8988T (cell line): ENCODE results near the gene SUFU.
"Not testable (repeated sequence)": the region's sequence is repeated elsewhere in the genome, so short reads cannot be mapped to it uniquely, and the experiment has no call there.

Experiments
- DNase-seq: peaks from one replicate; pipeline ENCODE4 v3.0.0; 2011

Gene SUFU

DNA sequence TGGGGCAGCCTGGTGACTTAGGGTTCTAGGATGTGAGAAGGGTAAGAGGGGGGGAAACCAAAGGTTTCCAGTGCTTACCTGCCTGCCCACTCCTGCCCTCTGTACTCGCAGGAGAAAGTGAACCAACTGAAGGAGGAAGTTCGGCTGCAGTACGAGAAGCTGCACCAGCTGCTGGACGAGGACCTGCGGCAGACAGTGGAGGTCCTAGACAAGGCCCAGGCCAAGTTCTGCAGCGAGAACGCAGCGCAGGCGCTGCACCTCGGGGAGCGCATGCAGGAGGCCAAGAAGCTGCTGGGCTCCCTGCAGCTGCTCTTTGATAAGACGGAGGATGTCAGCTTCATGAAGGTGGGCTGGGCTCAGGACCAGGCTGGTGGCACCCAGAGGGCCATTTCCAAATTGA lies 151.2 kb downstream of the SUFU start:
- no peak for DNase-seq

DNA sequence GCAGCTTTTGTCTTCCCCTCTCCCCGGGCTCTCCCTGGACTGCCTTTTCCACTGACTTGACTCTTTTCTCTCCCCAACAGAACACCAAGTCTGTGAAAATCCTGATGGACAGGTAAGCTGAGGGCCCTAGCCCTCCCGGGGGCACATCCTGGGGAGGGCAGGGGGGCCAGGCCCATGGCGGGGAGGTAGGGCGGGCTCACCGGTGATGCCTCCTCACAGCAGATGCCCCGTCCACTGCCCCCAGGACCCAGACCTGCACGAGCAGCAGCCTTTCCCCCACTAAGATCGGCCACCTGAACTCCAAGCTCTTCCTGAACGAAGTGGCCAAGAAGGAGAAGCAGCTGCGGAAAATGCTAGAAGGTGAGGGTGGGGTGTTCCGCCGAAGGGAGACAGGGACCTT lies 152.3 kb downstream of the SUFU start:
- DNase-seq = no peak

DNA sequence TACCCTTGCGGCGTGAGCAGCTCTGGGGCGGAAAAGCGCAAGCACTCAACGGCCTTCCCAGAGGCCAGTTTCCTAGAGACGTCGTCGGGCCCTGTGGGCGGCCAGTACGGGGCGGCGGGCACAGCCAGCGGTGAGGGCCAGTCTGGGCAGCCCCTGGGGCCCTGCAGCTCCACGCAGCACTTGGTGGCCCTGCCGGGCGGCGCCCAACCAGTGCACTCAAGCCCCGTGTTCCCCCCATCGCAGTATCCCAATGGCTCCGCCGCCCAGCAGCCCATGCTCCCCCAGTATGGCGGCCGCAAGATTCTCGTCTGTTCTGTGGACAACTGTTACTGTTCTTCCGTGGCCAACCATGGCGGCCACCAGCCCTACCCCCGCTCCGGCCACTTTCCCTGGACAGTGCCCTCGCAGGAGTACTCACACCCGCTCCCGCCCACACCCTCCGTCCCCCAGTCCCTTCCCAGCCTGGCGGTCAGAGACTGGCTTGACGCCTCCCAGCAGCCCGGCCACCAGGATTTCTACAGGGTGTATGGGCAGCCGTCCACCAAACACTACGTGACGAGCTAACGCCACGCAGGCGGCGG lies 153.1 kb downstream of the SUFU start:
- DNase-seq = no peak

DNA sequence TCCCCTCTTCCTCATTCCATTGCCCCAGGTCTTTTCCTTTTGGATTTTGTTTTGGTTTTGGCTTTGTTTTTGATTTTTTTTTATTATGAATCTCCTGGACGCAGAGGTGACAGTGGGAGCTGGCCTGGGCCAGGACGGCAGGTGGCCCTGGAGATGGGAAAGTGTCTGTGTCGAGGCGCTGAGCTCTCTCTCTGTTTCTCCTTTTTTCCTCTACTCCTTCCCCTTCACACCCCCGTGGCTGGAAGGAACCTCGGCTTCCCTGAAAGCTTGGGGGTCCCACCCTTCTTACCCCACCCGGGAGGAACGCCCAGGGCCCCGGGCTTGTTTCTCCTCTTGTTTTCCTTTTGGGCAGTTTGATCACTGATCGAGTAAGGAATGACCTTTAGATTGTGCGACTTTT lies 153.7 kb downstream of the SUFU start:
- no peak for DNase-seq

DNA sequence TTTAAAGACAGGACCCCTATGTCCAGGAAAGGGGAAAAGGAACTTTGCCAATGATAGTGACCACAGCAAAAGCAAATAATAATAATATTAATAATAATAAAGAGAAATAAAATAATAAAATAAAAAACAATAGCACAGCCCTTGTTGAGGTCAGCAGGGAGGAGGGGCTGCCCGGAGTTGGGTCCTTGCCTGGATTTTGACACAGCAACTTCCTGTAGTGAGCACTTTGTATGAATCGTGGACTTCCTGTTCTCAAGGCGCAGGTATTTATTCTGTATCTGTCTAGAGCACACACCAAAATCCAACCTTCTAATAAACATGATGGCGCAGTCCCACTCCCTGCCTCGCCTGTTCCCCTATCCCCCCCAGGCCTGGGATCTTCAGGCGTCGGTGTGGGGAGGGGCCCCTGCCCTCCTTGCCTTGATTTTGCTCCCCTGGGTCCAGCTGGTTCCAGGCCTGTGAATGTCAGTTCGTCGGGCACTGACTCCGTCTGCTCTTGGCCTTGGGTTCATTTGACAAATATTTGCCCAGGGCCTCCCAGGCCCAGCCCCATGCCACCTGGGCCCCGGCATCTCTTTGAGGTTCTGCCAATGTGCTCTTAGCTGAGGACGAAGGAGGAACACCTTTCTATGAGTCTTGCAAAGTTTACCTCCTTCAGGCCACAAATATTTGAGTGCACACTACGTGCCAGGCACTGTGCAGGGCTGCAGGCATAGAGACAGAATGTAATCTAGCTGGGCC lies 154.4 kb downstream of the SUFU start:
- no peak for DNase-seq

DNA sequence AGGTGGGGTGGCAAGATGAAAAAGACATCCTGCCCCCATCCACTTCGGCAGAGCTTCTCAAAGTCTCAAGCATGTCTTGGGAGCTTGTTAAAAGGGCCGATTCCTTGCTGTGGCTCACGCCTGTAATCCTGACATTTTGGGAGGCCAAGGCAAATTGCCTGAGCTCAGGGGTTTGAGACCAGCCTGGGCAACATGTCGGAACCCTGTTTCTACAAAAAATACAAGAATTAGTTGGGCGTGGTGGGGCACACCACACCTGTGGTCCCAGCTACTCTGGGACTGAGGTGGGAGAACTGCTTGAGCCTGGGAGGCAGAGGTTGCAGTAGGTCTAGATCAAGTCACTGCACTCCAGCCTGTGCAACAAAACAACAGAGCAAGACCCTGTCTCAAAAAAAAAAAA lies 155.0 kb downstream of the SUFU start:
- no peak for DNase-seq

DNA sequence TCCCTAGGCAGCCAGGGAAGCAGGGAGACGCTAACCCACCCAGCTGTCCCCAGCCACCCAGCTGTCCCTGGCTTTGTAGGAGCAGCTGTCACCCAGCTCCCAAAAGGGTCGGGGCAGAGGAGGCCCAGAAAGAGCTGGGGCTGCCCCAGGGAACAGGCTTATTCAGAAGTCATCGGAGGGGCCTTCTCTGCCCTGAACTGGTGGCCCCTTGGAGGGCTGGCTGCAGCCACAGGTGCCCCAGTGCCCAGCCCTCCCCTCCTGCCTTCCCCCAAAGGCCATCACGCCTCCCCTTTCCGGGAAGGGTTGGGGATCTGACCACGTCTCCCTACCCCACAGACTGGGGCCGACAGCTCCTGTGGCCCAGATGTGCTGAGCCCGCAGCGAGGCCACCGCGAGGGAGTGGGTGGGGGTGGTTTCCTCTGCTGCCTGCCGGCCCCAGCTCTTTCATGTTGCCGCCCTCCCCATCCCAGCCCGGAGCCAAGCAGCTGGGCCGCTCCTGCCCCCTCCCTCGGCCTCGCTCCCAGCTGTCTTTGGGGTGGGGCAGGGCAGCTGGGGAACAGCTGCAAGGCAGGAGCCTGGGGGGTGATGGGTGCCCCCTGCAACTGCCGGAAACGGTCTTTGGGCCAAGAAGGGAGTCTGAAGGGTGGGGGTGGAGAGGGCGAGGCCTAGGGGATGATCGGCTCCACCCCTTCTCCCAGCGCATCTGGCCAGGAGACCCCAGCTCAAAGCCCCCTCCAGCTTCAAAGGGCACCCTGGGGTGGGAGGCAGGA lies 157.3 kb downstream of the SUFU start:
- peak; percentile 18 for DNase-seq

DNA sequence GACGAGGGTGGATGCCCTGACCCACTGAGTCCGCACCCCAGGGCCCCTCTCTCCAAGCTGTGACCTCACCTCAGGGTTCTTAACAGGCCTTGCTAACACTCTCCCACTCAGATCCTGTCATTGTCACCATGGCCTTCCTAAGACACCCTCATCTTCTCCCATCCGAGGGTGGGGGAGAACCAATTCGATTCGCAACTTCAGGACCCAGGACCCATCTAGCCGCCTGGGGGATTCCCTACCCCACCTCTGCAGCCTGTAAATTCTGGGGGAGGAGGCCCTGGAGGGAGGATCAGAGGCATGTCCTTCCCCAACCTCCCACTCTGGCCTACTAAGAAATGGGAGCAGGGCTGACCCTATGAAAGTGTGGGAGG lies 157.9 kb downstream of the SUFU start:
- DNase-seq = peak; percentile 18

DNA sequence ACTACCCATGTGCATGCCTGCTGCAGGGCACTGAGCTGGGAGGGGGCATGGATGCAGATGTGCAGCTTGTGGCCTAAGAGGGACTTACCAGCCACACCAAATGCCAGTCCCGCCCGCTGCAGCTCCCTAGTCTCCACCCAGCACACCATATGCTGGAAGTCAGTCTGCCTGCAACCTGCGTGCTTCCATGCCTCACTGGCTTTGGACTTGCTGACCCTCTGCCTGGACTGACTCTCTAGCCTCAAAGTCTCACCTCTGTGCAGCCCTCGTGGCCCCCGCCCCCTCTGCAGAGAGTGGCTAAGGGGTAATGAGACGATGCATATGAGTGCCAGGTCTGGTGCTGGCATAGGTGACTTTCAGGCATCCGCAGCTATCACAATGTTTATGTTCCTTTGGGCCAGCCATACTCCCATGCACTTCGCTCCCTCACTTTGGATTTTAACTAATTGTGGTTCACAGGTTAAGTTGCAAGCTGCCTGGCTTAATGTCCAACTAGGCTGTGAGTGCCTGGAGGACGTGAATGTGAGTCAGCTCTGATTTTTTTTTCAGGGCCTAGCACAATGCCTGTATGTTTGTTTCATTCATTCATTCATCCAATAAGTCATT lies 162.2 kb downstream of the SUFU start:
- DNase-seq = peak; percentile 18

DNA sequence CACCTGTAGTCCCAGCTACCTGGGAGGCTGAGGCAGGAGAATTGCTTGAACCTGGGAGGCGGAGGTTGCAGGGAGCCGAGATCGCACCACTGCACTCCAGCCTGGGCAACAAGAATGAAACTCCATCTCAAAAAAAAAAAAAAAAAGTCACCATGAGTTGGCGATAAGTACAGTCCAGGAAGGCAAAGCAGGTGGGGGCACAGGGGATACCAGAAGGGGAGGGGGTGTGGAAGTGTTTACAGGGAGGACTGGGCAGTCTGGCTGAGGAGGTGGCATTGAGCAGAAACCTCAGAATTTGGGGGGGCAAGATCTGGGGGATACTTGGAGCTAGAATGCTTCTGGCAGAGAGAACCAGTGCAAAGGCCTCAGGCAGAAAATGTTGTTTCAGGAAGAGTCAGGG lies 163.6 kb downstream of the SUFU start:
- not testable (repeated sequence) for DNase-seq

DNA sequence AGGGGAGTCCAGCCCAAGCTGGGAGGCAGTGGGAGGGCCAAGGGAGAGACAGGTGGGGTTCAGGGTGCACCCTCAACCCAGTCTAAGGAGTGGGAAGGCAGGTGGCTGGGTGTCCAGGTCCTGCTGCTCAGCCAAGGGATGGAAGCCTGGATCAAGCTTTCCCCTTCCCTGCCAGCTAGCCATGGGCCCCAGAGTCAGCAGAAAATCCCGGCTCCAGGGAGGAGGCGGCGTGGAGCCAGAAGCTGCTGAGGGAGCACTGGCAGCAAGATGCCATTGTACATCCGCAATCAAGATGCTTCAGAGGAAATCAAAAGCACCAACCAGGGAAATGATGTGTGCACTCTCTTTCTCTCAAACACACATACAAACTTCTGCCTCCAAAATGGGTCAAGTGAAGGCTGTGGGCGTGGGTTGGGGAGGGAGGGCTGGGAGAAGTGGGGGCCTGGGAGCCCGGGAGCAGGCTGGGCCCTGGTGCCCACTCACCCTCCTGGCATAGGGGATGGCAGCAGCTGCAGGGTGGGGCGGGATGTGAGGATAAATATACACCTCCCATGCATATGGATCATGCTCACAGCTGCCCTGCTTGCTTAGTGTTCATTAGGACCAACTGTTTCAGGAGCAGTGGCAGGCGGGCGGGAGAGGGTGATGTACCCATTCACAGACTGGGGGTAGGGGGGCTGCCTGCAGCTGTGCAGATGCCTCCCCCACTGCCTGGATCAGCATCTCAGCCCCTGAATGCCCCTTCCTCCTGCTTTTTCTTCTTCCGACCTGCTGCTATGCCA lies 164.7 kb downstream of the SUFU start:
- peak; percentile 16 for DNase-seq

DNA sequence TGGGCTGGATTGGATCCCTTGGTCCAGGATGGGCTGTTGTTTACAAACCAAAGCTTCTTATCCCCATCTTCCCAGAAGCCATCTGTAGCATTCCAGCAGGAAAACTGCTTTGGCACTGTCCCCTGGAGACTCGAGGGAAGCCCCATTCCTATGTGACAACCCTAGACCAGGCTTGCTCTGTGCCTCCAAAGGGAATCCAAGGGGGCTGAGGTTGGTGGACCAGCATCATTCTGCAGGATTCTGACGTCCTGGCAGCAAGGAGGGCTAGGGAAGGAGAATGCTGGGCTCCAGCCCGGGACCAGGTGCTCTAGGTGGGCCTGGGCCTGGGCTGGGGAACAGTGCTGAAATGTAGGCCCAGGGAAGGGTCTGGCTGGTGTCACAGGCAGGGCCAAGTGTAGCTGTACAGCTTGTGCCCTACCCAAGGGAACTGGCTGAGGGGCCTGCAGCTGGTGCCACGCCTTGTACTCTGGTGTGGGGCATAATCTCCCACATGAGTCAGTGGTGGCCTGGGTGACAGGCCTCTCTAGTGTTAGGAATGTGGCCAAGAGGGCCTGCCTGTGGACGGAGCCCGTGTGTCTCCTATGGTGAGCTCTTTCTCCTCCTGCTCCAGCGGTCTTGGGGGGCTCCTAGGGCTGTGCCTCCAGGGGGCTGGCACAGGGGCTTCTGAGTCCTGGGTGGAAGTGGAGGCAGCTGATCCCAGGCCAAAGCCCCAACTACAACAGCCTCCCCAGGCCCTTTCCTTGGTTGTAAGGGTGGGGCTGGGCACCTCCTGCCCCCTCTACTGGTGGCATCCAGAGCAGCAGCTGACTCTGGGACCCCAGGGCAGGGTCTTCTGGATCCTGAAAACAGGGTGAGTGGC lies 165.7 kb downstream of the SUFU start:
- peak; percentile 67 for DNase-seq

DNA sequence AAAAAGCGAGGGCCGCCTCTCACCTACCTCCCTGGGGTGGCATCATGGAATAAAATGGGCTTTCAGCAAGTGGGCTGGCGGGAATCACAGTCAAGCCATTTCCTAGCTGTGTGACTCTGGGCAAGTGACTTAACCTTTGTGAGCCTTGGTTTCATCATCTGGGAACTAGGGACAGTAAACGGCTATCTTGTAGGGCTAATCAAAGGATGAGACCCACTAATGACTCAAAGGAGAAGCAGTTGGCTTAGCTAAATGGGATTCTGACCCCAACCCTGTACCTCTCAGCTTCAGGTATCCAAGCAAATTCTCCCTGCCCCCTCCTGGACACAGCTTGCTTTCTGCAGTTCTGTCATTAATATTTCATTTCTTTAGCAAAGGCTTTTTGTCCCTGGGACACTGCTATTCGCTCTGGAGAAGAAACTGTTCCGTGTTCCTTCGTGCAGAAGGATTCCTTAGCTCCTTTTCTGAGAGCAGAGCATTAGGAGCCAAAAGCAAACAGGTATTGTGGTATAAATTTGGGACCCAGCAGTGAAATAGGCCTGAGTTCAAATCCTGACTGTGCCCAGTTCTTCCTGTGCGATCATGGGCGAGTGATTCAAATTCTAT lies 166.4 kb downstream of the SUFU start:
- DNase-seq = no peak

DNA sequence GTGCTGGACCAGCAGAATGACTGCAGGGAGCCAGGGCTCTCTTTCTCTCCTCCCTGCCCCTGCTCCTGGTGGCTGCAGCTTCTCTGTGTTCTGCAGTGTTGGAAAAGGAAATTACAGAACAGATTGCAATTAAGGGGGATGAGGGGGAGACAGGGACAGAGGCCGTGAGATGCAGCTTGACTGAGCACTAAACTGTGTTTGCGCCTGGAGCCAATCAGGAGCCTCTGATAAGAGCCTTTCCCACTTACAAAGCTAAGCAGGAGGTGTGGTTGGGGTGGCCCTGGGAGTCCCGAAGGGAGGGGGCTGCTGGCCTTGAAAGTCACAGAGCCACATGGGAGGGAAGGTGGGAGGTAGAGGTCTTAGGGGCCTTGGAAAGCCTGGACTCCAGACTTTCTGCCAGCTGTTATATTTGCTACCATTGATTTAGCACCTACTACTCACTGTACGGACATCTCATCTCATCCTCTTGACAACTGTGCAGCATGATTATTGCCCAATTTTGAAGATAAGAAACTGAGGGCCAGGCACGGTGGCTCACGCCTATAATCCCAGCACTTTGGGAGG lies 167.2 kb downstream of the SUFU start:
- no peak for DNase-seq

DNA sequence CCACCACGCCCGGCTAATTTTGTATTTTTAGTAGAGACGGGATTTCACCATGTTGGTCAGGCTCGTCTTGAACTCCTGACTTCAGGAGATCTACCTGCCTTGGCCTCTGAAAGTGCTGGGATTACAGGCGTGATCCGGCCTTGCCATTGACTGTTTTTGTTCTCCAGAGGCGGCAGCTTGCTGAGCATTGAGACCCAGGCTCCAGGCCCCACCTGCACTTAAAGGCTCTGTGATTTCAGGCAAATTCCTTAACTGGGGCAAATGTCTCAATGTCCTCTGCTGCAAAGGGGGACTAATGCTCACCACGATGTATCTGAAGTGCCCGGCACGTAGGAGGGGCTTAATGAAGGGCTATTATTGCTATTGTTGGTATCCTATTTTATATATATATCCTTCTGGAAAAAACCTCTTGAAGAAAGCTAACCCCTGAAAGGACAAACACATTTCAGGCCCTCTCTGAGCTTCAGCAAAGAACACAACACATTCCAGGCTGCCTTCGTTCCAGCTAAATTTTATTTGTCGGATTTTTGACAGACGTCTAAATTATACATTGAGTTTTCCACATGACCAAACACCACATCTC lies 169.6 kb downstream of the SUFU start:
- DNase-seq = no peak

DNA sequence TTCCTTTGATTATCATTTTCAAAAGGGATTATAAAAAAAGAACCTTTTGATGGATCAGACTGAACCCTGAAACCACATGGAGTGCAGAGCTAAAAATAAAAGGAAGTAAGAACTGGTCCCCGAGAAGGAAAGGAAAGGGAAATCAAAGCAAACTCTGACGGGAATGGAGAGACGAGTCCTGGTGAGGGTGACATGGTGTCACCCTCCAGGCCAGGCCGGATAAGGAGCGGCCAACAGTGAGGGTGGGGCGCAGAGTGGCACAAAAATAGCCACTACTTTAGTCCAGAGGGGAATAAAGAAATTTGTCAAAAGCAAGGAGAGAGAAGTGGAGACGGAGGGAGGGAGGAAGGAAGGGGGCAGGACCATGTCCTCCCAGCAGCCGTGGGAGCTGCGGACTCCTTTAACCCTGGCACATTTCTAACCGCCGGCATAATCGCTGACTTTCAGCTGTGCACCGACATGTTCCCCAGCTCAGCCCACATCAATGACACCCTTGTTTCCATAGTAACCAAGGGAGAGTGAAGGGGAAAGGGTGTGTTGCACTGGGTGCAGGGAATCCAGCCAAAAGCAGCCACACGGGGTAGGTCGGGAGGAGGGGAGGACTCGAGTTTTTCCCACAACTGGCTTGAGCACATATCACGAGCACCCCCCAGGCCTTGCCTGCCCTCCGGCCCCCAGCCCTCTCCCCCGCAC lies 170.2 kb downstream of the SUFU start:
- no peak for DNase-seq

DNA sequence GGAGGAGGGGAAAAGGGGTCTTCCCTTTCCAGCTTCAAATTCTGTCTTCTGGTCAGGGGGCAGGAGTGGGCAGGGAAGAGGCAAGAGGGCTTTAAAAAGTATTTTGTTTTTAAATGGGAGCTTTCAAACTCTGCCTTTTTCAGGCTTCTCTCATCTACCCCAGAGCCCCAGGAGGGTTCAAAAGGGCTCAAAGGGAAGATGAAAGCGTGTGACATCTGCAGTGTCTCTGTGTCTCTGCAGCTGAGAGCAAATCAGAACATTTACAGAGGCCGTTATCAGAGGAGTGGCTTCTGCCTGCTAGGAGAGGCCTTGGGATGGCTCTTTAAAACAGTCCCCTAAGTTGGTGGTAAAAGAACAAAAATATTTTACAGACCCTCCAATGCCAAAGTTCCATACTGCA lies 170.8 kb downstream of the SUFU start:
- DNase-seq = no peak

DNA sequence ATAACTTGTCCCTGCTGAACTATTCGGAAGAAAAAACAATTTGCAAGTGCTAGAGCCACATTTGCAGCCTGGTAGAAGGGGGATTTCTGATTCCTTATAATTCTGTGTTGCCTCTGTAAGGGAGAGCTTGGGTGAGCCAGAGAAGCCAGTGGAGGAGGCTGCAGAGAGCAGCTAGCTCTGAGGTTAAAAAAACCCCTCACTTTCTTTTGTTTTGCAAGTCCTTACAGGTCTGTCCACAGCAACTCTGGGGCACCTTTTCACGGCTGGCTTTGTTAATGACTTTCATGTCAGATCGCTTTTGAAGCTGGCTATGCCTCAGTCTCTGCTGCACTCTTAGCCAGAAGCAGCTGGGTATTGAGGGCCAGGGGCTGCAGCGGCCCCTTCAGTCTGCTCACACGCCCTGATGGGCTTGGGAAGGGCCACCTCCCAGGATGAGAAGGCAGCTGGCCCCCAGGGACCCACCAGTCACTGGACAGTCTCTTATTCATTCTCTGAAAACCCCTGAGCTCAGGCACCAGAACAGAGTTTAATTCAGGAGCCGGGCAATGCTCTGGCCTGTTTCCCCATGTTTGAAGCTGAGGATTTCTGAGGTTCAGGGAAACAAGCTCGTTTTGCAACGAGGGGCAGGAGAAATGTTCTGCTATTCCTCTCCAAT lies 171.4 kb downstream of the SUFU start:
- DNase-seq = no peak

DNA sequence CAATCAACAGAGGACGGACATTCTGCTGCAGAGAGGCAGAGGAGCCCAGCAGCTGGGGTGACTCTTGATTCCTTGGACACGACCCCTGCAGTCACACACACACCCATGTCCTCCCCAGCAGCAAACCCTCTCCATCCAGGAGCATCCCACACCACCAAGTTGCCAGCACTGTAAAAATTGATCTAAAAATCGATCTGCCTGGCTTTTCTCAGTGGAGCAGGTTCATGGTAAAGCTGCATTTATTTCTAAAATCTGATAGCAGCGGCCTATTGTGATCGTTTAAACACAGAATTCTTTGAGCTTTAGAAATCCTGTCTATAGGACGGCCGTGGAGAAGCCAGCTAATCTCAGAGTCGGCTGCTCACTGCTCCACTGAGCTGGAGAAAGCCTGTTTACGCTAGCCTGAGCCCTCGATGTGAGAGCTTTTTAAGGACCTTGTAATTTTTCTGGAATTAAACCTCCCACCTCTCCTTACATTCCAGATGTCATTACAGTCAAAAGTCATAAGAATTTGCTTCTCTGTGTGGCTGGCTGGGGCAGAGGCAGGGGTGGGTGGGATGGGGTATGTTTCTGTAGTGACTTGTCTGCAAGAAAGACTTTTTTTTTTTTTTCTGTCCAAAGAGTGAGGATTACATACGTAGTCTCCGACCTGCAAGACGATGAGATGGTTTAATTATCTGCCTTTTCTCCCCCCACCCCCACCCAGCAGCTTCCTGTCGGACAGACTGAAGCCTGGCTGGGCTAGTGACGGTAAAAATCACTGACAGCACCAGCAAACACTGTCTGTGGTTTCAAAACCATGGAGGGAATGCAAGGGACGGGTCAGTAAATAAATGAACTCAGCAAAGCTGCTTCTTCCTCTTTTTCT lies 172.1 kb downstream of the SUFU start:
- no peak for DNase-seq
